HepG2 (cell line): ENCODE results near the gene AIP. TPM values are rescaled to one million over a fixed set of nuclear protein-coding genes. Genes with fewer than 3 reads are reported as not detected.
A peak's percentile ranks its signal among the peaks of the same experiment; 100 is the strongest.

Experiments used
- HDAC1 ChIP-seq: sonication (generic); formaldehyde crosslinking; IDR thresholded peaks from 2 replicates; pipeline ENCODE4 v1.5.1; 2020; ENCODE audit warnings: mild to moderate bottlenecking, missing genetic modification reagents
- HNRNPLL ChIP-seq: fragments of 200-400 bp; formaldehyde crosslinking; IDR thresholded peaks from 2 replicates; pipeline ENCODE4 v1.6.1; 2017; ENCODE audit warnings: mild to moderate bottlenecking, low read depth, low read length; ENCODE audit not compliant: poor library complexity, severe bottlenecking
- SP5 ChIP-seq: IDR thresholded peaks from 2 replicates; pipeline ENCODE4 v1.6.1; 2016; ENCODE audit warnings: low read depth, borderline replicate concordance
- YEATS4 ChIP-seq: sonication (generic); formaldehyde crosslinking; IDR thresholded peaks from 2 replicates; pipeline ENCODE4 v1.4.0; 2020; ENCODE audit warnings: missing genetic modification reagents, borderline replicate concordance
- ZNF317 ChIP-seq: sonication (generic); formaldehyde crosslinking; IDR thresholded peaks from 2 replicates; pipeline ENCODE4 v1.5.0; 2020; ENCODE audit warnings: mild to moderate bottlenecking, missing genetic modification reagents
- polyA plus RNA-seq, 8 experiments: library from polyadenylated mRNA; depleted of rRNA in 3 of 8; stranded (reverse) in 7 of 8; unstranded in 1 of 8; fragments of >200 nt; fragmentation: Illumina TruSeq in 4 of 8; extraction: Trizol in 4 of 8; gene quantifications; 2 replicates each; pipeline versions ENCODE4 v1.2.1 to v1.2.3, GENCODE V29; 2011 to 2016; ENCODE audit warnings: low read depth in 4 of 8, missing spikeins in 1 of 8, mixed read lengths in 1 of 8; ENCODE audit not compliant: insufficient read depth in 1 of 8
- total RNA-seq, 5 experiments: library from RNA; depleted of rRNA; stranded (reverse); fragments of >200 nt; fragmentation: Illumina TruSeq; extraction: Trizol; gene quantifications; 2 replicates each; pipeline ENCODE4 v1.2.3, GENCODE V29; 2016; ENCODE audit warnings: low read depth in 1 of 5
- TF ChIP-seq, protein P1 (sequence below): sonication (generic); formaldehyde crosslinking; IDR thresholded peaks from 2 replicates; pipeline ENCODE4 v1.4.0; 2020; ENCODE audit warnings: mild to moderate bottlenecking, missing genetic modification reagents
- TF ChIP-seq, protein P2 (sequence below): sonication (generic); formaldehyde crosslinking; IDR thresholded peaks from 2 replicates; pipeline ENCODE4 v1.5.0; 2020; ENCODE audit warnings: missing genetic modification reagents
- TF ChIP-seq, protein P3 (sequence below): sonication (generic); formaldehyde crosslinking; IDR thresholded peaks from 2 replicates; pipeline ENCODE4 v1.4.0; 2020; ENCODE audit warnings: missing genetic modification reagents
- TF ChIP-seq, protein P4 (sequence below): sonication (generic); formaldehyde crosslinking; conservative IDR thresholded peaks from 2 replicates; pipeline ENCODE4 v1.8.1; 2023; ENCODE audit warnings: missing genetic modification reagents
- TF ChIP-seq, protein P5 (sequence below): sonication (generic); formaldehyde crosslinking; IDR thresholded peaks from 2 replicates; pipeline ENCODE4 v1.4.0; 2020; ENCODE audit warnings: missing genetic modification reagents, borderline replicate concordance

Gene AIP
- total and polyA plus RNA-seq, 2 of the 13 experiments (the other 11 are each of a cell fraction or from before 2014, with no cell fraction given), result 51.8 to 110 TPM

DNA sequence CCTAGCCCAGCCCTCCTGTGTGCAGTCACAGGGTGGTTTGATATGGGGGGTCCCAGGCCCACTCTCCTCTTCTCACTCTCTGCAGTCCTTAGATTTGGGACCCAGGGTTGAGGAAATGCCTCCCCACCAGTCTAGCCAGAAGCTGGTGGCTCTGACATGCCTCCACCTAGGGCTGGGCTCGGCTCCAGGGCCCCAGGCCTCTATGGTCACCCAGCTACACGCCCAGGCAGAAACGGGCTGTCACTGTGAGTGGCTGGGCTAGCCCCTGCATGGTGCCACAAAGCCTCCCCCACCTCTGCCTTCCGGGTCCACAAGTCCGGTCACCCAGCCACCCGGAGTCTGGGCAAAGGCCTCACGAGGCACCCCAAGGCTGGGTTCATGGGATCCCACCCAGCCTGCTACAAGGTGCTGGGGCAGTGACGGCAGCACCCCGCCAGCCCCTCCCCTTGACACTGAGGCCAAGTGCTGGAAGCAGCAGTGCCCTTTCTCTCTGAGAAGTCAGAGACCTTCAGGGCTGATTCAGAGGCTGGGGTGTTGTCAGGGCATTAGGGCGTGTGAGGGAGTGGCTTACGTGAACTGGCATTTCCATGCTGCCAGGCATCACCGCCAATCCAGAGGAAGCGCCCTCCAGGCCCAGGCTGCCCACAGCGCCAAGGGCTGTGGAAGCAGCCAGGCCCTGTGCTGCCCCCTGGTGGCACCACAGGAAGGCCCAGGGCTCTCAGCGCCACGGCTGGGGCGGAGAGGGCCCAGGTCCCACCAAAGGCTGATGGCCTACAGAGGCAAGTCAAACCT lies 23.0 kb downstream of the AIP start (continued):
- TF ChIP-seq, protein P1, sequence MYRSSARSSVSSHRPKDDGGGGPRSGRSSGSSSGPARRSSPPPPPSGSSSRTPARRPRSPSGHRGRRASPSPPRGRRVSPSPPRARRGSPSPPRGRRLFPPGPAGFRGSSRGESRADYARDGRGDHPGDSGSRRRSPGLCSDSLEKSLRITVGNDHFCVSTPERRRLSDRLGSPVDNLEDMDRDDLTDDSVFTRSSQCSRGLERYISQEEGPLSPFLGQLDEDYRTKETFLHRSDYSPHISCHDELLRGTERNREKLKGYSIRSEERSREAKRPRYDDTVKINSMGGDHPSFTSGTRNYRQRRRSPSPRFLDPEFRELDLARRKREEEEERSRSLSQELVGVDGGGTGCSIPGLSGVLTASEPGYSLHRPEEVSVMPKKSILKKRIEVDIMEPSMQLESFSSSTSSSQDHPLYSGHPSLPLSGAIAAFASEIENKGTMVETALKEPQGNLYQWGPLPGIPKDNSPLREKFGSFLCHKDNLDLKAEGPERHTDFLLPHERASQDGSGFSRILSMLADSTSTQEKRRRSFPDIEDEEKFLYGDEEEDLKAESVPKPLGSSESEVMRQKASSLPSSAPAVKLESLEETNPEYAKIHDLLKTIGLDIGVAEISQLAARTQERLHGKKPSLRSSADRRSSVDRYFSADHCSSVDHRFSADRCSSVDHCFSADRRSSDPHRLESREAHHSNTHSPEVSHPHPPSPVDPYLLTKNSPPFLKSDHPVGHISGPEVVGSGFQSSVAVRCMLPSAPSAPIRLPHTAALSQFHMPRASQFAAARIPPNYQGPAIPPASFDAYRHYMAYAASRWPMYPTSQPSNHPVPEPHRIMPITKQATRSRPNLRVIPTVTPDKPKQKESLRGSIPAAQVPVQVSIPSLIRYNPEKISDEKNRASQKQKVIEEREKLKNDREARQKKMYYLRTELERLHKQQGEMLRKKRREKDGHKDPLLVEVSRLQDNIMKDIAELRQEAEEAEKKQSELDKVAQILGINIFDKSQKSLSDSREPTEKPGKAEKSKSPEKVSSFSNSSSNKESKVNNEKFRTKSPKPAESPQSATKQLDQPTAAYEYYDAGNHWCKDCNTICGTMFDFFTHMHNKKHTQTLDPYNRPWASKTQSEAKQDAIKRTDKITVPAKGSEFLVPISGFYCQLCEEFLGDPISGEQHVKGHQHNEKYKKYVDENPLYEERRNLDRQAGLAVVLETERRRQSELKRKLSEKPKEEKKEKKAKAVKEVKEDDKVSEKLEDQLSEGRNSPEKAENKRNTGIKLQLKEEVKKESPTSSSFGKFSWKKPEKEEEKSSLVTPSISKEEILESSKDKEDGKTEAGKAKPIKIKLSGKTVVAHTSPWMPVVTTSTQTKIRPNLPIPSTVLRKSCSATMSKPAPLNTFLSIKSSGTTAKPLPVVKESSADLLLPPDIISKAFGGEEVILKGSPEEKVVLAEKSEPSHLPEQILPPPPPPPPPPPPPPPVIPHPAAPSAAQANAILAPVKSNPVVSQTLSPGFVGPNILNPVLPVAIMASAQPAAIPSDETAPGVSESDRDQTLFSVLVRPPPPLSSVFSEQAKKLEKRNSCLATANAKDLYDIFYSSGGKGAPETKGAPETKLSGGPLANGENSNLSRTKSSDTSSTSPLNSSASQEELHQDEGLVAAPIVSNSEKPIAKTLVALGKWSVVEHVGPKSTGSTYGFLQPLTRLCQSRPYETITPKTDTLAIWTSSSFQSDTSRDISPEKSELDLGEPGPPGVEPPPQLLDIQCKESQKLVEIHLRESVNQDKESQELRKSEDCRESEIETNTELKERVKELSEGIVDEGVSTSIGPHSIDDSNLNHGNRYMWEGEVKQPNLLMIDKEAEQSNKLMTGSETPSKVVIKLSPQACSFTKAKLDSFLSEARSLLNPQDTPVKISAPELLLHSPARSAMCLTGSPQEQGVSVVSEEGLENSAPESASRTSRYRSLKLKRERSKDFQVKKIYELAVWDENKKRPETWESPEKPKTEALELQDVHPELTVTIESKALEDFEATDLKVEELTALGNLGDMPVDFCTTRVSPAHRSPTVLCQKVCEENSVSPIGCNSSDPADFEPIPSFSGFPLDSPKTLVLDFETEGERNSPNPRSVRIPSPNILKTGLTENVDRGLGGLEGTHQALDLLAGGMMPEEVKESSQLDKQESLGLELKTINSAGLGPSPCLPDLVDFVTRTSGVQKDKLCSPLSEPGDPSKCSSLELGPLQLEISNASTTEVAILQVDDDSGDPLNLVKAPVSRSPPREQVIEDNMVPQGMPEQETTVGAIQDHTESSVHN (CRISPR knock-in tag), result no peak
- TF ChIP-seq HDAC1 (CRISPR knock-in tag), result peak; percentile 57; the same call in 1 of the 2 replicates
- TF ChIP-seq, protein P2, sequence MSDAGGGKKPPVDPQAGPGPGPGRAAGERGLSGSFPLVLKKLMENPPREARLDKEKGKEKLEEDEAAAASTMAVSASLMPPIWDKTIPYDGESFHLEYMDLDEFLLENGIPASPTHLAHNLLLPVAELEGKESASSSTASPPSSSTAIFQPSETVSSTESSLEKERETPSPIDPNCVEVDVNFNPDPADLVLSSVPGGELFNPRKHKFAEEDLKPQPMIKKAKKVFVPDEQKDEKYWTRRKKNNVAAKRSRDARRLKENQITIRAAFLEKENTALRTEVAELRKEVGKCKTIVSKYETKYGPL (CRISPR knock-in tag), result no peak
- no peak; the same call in 1 of the 2 replicates for TF ChIP-seq YEATS4 (CRISPR knock-in tag)
- TF ChIP-seq, protein P3, sequence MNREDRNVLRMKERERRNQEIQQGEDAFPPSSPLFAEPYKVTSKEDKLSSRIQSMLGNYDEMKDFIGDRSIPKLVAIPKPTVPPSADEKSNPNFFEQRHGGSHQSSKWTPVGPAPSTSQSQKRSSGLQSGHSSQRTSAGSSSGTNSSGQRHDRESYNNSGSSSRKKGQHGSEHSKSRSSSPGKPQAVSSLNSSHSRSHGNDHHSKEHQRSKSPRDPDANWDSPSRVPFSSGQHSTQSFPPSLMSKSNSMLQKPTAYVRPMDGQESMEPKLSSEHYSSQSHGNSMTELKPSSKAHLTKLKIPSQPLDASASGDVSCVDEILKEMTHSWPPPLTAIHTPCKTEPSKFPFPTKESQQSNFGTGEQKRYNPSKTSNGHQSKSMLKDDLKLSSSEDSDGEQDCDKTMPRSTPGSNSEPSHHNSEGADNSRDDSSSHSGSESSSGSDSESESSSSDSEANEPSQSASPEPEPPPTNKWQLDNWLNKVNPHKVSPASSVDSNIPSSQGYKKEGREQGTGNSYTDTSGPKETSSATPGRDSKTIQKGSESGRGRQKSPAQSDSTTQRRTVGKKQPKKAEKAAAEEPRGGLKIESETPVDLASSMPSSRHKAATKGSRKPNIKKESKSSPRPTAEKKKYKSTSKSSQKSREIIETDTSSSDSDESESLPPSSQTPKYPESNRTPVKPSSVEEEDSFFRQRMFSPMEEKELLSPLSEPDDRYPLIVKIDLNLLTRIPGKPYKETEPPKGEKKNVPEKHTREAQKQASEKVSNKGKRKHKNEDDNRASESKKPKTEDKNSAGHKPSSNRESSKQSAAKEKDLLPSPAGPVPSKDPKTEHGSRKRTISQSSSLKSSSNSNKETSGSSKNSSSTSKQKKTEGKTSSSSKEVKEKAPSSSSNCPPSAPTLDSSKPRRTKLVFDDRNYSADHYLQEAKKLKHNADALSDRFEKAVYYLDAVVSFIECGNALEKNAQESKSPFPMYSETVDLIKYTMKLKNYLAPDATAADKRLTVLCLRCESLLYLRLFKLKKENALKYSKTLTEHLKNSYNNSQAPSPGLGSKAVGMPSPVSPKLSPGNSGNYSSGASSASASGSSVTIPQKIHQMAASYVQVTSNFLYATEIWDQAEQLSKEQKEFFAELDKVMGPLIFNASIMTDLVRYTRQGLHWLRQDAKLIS (CRISPR knock-in tag), result no peak
- TF ChIP-seq, protein P4, sequence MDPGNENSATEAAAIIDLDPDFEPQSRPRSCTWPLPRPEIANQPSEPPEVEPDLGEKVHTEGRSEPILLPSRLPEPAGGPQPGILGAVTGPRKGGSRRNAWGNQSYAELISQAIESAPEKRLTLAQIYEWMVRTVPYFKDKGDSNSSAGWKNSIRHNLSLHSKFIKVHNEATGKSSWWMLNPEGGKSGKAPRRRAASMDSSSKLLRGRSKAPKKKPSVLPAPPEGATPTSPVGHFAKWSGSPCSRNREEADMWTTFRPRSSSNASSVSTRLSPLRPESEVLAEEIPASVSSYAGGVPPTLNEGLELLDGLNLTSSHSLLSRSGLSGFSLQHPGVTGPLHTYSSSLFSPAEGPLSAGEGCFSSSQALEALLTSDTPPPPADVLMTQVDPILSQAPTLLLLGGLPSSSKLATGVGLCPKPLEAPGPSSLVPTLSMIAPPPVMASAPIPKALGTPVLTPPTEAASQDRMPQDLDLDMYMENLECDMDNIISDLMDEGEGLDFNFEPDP (CRISPR knock-in tag), result no peak
- TF ChIP-seq, protein P5, sequence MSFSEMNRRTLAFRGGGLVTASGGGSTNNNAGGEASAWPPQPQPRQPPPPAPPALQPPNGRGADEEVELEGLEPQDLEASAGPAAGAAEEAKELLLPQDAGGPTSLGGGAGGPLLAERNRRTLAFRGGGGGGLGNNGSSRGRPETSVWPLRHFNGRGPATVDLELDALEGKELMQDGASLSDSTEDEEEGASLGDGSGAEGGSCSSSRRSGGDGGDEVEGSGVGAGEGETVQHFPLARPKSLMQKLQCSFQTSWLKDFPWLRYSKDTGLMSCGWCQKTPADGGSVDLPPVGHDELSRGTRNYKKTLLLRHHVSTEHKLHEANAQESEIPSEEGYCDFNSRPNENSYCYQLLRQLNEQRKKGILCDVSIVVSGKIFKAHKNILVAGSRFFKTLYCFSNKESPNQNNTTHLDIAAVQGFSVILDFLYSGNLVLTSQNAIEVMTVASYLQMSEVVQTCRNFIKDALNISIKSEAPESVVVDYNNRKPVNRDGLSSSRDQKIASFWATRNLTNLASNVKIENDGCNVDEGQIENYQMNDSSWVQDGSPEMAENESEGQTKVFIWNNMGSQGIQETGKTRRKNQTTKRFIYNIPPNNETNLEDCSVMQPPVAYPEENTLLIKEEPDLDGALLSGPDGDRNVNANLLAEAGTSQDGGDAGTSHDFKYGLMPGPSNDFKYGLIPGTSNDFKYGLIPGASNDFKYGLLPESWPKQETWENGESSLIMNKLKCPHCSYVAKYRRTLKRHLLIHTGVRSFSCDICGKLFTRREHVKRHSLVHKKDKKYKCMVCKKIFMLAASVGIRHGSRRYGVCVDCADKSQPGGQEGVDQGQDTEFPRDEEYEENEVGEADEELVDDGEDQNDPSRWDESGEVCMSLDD, result no peak
- TF ChIP-seq SP5 (CRISPR knock-in tag), result peak; percentile 18; the same call in 1 of the 2 replicates
- TF ChIP-seq HNRNPLL, result peak; percentile 33
- no peak for TF ChIP-seq ZNF317 (CRISPR knock-in tag)
